HG03575 (cell line): ENCODE data around the gene TCAF1.
A peak's percentile ranks its signal among the peaks of the same experiment; 100 is the strongest.
"Not testable (repeated sequence)": the region's sequence is repeated elsewhere in the genome, so short reads cannot be mapped to it uniquely, and the experiment has no call there.

Experiments
- ATAC-seq: cut with Tn5 transposase; IDR thresholded peaks from one replicate; pipeline ENCODE4 v1.9.1; 2021; ENCODE audit not compliant: unreplicated experiment, insufficient number of reproducible peaks, low FRiP score; ENCODE audit errors: extremely low read depth

TCAF1 gene

DNA sequence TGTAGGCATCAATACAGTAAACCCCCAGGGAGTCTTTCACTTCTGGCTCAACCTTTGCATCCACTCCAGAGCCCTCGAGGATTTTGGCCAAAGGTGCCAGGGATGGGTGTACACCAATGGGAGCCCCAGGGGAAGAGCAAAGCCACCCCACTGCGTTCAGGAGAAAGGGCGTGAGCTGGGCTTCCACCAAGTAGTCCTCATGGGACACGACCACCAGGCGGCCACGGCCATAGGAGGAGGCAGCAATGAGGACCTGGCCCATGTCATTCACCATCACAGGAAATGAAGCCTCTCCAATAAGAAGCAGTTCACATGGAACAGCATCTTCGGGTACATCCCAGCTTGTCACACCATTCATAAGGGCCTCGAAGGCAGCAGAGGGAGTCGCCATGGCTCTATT is 25.8 kb downstream of the TCAF1 start:
- no peak for ATAC-seq

DNA sequence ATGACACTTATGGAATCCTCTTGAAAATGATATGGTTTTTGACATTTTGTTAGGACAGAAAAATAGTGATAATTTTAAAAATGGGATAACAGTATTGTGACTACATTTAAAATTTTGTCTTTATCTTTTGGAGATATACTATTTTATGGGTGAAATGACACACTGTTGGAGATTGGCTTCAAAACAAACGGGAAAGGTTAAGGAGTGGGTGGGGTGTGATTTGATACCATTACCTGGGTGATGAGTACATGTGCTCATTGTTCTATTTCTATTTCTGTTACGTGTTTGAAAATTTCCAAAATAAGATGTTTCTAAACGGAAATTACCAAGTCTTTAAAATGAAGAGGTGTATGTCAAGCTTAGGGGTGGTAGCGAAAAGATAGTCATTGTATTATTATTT is 28.7 kb downstream of the TCAF1 start:
- ATAC-seq = not testable (repeated sequence)

DNA sequence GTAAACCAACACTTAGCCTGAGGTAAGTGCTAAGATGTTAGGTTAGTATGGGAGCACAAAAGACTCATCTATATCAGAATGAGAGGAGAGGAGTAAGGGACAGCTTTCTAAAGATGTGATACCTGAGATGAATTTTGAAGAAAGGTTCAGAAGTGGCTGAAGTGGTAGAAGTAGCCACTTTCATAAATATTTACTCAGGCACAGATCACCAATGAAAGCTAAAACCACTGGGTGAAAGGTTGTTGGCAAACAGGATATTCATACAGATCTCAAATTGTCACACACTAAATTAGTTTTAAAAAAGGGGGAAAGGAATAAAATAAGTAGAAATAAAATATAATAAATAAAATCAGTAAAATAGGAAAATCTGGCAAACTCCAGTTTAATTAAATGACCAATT is 30.4 kb downstream of the TCAF1 start:
- not testable (repeated sequence) for ATAC-seq

DNA sequence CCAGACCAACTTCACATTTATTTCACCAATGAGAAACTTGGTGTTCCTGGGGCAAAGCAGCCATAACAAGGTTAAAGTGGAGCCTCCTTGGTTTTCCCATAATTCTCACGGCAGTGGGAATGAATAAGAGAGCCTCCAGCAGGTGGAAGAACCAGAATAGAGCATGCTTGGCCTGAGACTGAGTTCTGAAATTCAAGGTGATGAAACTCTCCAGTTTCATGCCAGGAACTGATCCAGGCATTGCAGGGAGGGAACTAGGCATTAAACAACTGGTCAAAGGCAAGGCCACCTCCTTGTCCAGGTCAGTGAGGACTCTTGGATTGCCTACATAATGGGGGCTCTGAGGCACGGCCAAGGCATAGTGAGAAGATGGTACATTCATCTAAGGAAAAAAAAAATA is 44.0 kb downstream of the TCAF1 start:
- ATAC-seq = not testable (repeated sequence)

DNA sequence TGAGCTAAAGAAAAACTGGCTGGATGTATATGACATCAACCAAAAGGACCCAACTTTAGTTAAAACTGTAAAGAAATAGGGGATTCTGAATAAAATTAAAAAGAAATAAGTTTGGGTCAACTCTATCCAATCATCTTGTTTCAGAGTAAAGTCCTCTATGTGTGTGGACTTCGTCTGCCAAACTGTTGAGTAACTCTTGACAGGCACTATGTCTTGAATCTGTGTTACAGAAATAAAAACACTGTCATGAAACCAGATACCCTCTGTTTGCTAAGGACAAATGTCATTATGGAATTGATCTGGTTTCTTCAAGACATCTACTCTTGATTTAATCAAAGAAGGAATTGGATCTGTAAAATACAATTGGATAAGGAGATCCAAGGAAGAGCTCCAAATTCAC is 46.5 kb downstream of the TCAF1 start:
- not testable (repeated sequence) for ATAC-seq

DNA sequence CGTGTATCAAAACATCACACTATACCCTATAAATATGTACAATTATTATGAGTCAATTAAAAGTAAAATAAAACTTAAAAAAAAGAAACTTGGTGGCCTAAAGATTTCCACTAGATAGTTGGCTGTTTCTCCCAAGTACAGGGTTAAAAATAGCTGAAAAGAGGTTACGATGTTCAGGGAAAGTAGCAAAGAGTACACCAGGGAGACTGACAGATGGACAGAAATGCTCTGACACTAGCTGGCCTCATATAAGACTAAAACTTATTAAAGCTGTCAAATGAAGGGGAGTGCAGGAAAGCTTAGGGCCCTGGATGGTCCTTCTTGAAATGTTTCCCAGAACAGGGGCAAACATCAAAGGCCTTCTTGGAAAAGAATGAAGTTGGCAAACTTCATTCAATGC is 51.3 kb downstream of the TCAF1 start:
- no peak for ATAC-seq

DNA sequence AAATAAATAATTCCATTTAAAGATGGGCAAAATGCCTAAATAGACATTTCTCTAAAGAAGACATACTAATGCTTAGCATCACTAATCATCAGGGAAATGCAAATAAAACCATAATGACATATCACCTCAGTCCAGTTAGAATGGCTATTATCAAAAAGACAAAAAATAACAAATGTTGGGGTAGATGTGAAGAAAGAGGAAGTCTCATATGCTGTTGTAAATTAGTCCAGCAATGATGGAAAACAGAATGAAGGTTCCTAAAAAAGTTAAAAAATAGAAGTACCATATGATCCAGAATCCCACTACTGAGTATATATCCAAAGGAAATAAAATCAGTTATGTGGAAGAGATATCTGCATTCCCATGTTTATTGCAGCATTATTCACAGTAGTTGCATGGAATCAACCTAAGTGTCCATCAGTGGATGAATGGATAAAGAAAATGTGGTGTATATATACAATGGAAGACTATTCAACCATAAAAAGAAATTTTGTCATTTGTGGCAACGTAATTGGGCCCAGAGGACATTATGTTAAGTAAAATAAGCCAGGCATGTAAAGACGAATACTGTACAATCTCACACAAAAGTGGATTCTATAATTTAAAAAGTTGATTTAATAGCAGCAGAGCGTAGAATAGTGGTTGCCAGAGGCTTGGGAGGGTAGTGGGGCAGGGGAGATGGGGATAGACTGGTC is 52.0 kb downstream of the TCAF1 start:
- ATAC-seq = no peak

DNA sequence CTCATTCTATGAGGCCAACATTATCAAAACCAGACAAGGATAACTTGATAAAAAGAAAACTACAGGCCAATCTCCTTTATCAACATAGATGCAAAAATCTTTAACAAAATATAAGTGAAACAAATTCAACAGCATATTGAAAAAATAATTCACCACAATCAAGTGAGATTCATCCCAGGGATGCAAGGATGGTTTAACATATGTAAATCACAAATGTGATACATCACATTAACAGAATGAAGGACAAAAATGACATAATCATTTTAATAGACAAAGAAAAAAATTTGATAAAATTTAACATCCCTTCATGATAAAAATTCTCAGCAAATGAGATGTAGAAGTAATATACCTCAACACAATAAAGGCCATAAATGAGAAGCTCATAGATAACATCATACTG is 53.8 kb downstream of the TCAF1 start:
- ATAC-seq = no peak

DNA sequence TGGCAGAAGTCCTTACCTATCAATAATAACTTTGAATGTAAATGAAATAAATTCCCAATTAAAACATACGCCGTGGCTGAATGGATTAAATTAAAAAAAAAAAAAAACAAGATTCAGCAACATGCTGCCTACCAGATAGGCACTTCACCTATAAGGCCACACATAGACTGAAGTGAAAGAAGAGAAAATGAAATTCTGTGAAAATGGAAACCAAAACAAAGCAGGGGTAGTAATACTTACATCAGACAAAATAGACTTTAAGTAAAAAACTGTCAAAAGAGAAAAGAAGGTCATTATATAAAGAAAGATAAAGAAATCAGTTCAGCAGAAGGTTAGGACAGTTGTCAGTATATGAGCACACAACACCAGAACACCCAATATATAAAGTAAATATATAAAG is 55.3 kb downstream of the TCAF1 start:
- no peak for ATAC-seq

DNA sequence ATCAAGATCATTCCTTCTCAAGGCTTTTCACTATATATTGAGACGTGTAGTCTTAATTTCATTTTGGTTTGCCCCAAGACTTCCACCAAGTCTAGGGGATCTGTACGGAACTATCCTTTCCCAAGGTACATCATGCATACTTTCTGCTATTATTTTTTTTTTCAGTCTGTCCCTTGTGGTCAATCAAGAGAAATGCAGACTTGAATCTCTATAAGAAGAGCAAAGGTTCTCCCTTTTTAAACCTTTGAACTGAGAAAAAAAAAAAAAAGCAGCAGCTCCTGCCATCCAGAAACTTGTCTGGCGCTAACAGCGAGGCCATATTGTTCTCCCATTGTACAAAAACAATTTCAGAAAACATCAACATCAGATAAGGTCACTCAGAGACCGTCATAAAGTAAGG is 60.3 kb downstream of the TCAF1 start:
- not testable (repeated sequence) for ATAC-seq

DNA sequence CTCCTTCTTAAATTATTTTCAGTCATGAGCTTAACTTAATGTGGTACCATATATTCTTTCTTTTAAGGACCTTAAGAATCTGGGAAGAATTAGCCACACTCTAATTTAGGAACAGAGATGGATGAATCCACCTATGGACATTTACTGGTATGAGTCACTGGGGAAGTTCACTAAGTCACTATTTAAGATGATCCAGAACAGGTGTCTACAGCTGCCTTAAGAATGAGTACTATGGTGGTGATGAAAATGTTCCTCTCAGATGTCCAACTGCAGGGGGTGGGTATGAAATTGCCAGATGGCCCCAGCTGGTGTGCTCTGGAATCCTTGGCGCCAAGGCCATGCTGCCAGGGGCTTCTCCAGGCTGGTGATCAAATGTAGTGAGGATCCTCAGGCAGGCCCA is 61.9 kb downstream of the TCAF1 start:
- not testable (repeated sequence) for ATAC-seq

DNA sequence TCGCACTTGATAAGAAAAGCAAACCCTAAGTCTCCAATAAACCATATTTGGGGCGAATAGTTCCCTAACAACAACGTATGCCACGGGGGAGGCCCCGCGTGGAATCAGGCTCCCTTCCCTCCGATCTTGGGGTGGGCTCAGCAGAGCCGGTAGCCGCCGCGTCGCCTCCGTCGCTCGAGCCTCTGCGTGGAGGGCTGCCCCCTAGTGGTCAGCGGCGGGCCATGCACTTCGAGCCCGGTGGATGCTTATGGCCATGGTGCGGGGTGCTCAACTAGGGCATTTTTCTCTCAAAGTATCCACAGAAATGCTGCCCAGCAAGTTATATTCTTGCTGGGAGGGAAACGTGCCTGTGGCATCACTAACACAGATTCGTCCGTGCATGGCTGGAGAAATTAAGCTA is 64.8 kb downstream of the TCAF1 start:
- ATAC-seq = peak; percentile 31

DNA sequence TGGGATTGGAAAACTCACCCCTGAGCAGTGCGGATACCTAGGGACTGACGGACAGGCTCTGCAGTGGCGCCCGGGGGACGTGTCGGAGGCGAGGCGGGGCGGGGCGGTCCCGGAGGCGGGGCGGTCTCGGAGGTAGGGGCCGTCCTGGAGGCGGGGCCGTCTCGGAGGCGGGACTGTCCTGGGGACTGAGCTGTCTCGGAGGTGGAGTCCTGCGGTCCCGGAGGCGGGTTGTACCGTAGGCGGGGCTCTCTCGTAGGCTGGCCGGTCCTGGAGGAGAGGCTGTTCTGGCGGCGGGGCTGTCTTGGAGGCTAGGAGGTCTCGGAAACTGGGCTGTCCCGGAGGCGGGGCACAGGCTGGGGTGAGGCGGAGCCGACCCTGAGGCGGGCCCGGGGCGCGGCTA is 65.4 kb downstream of the TCAF1 start:
- ATAC-seq = peak; percentile 63

DNA sequence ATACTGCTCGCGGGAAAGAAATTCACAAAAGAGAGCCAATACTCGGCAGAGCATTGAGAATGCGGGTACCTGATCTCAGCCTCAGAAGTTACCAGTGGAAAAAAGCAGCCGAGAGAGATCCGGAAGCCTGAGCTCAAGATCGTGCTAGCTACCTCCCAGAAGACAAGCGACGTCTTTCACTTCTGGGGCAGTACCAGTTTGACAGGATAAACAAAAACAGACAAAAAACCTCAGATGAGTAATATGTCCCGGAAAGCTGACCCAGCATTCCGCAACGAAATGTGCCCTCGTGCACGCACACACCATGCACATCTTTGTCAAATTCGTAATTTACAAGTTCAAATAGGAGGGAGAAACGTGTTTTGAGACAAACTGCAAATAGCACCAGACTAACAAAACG is 65.9 kb downstream of the TCAF1 start:
- ATAC-seq = peak; percentile 24

DNA sequence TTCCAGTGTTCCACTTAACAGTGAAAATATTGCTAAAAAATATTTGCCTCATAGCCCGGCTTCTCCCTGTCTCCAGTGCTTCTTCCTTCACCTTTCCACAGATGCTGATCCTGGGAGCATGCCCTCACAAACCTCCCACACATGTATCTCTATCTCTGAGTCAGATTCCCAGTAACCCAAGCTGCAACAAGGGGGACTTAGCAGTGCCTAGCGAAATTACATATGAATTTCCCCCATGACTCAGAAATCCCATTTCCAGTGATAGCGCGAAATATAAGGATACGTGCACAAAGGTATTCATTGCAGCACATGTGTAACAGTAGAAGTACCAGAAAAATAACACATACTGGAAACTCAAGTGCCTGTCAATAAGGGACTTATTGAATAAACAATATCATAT is 75.4 kb downstream of the TCAF1 start:
- not testable (repeated sequence) for ATAC-seq

DNA sequence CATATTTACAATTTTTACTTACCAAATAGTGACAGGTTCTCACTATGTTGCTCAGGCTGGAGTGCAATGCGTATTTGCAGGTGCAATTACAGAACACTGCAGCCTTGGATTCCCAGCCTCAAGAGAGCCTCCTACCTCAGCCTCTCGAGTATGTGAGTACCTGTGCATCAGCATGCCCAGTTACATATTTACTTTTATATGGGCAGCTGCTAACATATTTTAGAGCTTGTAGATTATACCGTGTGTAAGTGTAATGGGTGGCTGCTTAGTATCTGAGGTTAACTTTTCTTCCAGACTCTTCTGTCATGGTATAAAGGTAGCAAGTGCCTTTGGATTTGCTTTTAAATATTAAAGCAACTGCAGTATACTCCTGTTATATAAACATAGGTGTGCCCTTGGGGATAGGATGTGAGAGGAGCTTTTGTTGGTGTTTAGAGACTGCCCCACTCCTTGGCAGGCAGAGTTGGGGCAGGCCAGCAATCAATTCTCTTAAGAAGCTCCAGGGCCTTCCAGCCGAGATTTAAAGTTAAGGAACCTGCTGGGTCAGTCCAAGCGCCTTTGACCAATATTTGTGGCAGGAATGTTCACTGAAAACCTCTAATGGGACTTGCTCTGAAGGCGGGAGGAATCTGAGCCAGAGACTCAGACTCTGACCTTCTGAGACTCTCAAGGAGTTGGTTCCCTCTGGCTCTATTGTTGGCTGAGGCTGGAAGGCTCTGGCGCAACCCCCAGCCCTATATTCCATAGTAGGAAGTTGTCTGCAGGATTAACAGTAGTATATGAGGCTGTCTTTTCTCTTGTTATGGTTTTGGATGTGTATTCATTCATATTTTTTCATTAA is 77.5 kb downstream of the TCAF1 start:
- ATAC-seq = not testable (repeated sequence)

DNA sequence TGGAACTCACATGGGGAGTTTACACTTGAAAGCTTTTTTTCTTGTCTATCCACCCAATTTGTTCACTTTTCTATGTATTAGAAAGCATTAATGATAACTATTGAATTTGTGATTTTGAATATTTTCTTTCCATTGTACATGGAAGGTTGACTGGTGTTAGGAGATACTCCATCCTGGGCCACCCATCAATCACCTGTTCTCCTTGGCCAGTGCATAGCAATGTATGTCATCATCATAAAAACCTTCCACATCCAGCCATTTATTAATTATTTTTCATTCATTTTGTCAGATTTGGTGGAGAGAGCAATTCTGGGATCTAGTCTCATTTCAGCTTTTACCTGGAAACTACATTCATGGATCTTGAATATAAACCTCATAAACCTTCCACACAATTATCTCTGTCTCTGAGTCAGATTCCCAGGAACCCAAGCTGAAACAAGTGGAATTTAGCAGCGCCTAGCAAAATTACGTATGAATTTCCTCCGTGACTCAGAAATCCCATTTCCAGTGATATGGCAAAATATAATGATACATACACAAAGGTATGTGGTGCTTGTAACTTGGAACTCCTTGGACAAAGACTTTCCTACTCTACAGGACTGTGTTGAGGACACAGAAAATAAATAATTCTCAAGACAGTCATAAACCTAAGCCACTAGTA is 78.2 kb downstream of the TCAF1 start:
- not testable (repeated sequence) for ATAC-seq

DNA sequence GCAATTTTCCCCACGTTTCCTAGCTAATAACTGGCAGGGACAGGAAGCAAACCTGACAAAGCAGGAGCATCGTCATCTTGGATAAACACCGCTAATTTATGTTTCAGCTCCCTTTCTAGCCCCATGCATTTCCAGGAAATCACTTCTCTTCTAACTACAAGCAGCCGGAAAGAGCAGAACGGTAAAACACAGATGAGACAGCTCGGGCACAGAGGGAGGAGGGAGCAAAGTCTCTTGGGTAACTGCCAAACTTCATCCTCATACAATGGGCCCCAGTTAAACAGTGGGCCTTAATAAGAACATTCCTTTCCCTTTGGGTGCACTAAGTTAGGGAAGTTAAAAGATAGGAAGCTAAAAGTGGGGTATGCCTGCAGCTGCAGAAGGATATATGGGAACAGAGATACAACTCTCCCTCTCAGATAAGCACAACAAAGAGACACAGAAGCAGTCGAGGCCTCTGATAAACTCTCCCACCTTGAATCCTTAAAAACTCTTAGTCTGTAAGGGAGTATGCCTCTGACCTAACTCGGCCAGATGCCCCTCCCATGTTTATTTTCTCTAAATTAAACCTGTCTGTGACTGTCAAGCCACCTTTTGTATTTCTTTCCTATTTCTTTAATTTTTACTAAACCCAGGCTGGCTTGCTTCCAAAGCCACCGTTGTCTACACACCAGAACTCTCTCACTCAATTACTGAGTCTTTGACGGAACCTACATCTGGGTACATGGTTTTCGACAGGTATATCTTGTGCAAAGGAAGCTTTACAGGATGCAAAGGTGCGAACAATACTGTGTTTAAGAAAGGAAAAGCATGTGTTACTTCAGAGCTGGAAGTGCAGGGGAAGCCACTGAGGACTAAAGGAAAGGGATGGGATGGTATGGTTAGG is 80.3 kb downstream of the TCAF1 start:
- not testable (repeated sequence) for ATAC-seq

DNA sequence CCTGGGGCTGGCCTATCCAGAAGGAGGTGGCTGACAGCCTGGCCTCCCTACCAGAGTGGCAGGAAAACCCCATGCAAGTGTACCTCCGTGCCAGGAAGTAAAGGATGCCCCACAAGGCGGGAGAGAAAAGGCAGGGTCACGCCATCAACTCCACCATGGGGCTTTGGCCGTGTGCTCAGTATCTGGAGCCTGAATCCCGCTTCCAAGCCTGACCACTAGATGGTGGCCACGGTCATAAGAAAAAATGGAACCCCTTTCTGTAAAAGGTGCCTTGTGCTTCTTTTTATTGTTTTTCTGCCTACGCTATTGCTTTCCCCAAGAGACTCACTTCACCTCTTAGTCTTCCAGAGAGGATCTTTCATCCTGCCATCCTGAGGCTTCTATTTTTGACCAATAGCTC is 84.1 kb downstream of the TCAF1 start:
- peak; percentile 55 for ATAC-seq
